Measurements from ENCODE around the gene HIF1A.

The HIF1A gene

GRCh38 chr14:61761557-61761956 is 66.2 kb downstream of the HIF1A start:
- TF ChIP-seq CTCF (IDR thresholded peaks at IDR 0.05; ENCODE audit: insufficient read depth, missing control alignments) = no peak
- DNase-seq (ENCODE audit: insufficient read length, low spot score) (no peak), FAIRE-seq (no peak)

GRCh38 chr14:61761959-61762786 is 66.9 kb downstream of the HIF1A start, which contains the start of gene SNAPC1:
Gene SNAPC1, plus strand, starts transcription at chr14:61762420. Its CDS starts 41 bp downstream, at chr14:61762461.
- FAIRE-seq = peak; percentile 89
- no peak for TF ChIP-seq CTCF (IDR thresholded peaks at IDR 0.05; ENCODE audit: insufficient read depth, missing control alignments)

GRCh38 chr14:61764342-61765122 is 69.2 kb downstream of the HIF1A start:
- FAIRE-seq (peak; percentile 16), DNase-seq (ENCODE audit: insufficient read length, low spot score) (no peak)
- TF ChIP-seq CTCF (IDR thresholded peaks at IDR 0.05; ENCODE audit: insufficient read depth, missing control alignments) = no peak

More at GRCh38 chr14:61761959-61762786, 66.9 kb downstream of the HIF1A start, which contains the start of gene SNAPC1:
- peak; percentile 87 for DNase-seq (ENCODE audit: insufficient read length, low spot score)

GRCh38 chr14:61765225-61765943 is 70.1 kb downstream of the HIF1A start:
- DNase-seq (ENCODE audit: insufficient read length, low spot score) (no peak), FAIRE-seq (no peak)
- TF ChIP-seq CTCF (IDR thresholded peaks at IDR 0.05; ENCODE audit: insufficient read depth, missing control alignments) = no peak

- no peak for DNase-seq (ENCODE audit: insufficient read length, low spot score)
- FAIRE-seq = no peak
- TF ChIP-seq CTCF (IDR thresholded peaks at IDR 0.05; ENCODE audit: insufficient read depth, missing control alignments) = no peak
Observed at GRCh38 chr14:61766151-61766550, 70.8 kb downstream of the HIF1A start.

GRCh38 chr14:61768240-61768639 is 72.9 kb downstream of the HIF1A start:
- TF ChIP-seq CTCF (IDR thresholded peaks at IDR 0.05; ENCODE audit: insufficient read depth, missing control alignments) = no peak
- DNase-seq (ENCODE audit: insufficient read length, low spot score) (no peak), FAIRE-seq (peak; percentile 11)

All from D721Med (cell line).